SK-N-SH treated with all-trans-retinoic acid at 6 μM for 48 hours (cell line): ENCODE results near the gene DEPDC5.
"Not testable (repeated sequence)": the region's sequence is repeated elsewhere in the genome, so short reads cannot be mapped to it uniquely, and the experiment has no call there.

Experiments used
- ATAC-seq: fragments of 200-7000 bp; cut with Tn5 transposase; 3 replicates; pipeline ENCODE4 v1.9.1; 2020; ENCODE audit warnings: mild to moderate bottlenecking, moderate library complexity
- ARNTL ChIP-seq: fragments of 450-650 bp; formaldehyde crosslinking; IDR thresholded peaks from 2 replicates; pipeline ENCODE4 v1.5.0; 2020; ENCODE audit warnings: low read depth, mild to moderate bottlenecking, moderate library complexity, borderline replicate concordance
- BACH2 ChIP-seq: fragments of 250-450 bp; sonication (Bioruptor Pico); IDR thresholded peaks from 2 replicates; pipeline ENCODE4 v1.9.0; 2021; ENCODE audit warnings: mild to moderate bottlenecking, borderline replicate concordance
- CREB5 ChIP-seq: fragments of 250-450 bp; sonication (Bioruptor Pico); IDR thresholded peaks from 2 replicates; pipeline ENCODE4 v1.5.1; 2020; ENCODE audit warnings: low read depth, mild to moderate bottlenecking, moderate library complexity
- CSDC2 ChIP-seq: fragments of 250-450 bp; sonication (Bioruptor Pico); IDR thresholded peaks from 2 replicates; pipeline ENCODE4 v1.5.0; 2020; ENCODE audit warnings: mild to moderate bottlenecking, moderate library complexity
- CSRNP3 ChIP-seq: fragments of 250-450 bp; sonication (Bioruptor Pico); IDR thresholded peaks from 2 replicates; pipeline ENCODE4 v1.5.1; 2021; ENCODE audit warnings: mild to moderate bottlenecking, moderate library complexity
- ESRRG ChIP-seq: fragments of 250-450 bp; sonication (Bioruptor Pico); IDR thresholded peaks from 2 replicates; pipeline ENCODE4 v1.6.1; 2021; ENCODE audit warnings: mild to moderate bottlenecking
- GLIS3 ChIP-seq: fragments of 250-450 bp; sonication (Bioruptor Pico); IDR thresholded peaks from 2 replicates; pipeline ENCODE4 v1.5.0; 2020; ENCODE audit warnings: mild to moderate bottlenecking, moderate library complexity
- ISL1 ChIP-seq: fragments of 250-450 bp; sonication (Bioruptor Pico); IDR thresholded peaks from 2 replicates; pipeline ENCODE4 v2.1.2; 2022; ENCODE audit warnings: mild to moderate bottlenecking, moderate library complexity
- OSR1 ChIP-seq: fragments of 250-450 bp; sonication (Bioruptor Pico); IDR thresholded peaks from 2 replicates; pipeline ENCODE4 v1.8.0; 2022; ENCODE audit warnings: moderate library complexity, mild to moderate bottlenecking, inconsistent platforms
- PATZ1 ChIP-seq: fragments of 250-450 bp; sonication (Bioruptor Pico); IDR thresholded peaks from 2 replicates; pipeline ENCODE4 v1.8.0; 2020; ENCODE audit warnings: mild to moderate bottlenecking, moderate library complexity, borderline replicate concordance
- POU6F1 ChIP-seq: fragments of 250-450 bp; sonication (Bioruptor Pico); IDR thresholded peaks from 2 replicates; pipeline ENCODE4 v1.8.0; 2021; ENCODE audit warnings: low read depth, mild to moderate bottlenecking, moderate library complexity, borderline replicate concordance
- PPARA ChIP-seq: fragments of 250-450 bp; sonication (Bioruptor Pico); IDR thresholded peaks from 2 replicates; pipeline ENCODE4 v1.5.0; 2020; ENCODE audit warnings: mild to moderate bottlenecking, borderline replicate concordance
- RARB ChIP-seq: fragments of 250-450 bp; sonication (Bioruptor Pico); IDR thresholded peaks from 2 replicates; pipeline ENCODE4 v1.8.0; 2021; ENCODE audit warnings: mild to moderate bottlenecking, moderate library complexity
- SNAI2 ChIP-seq: fragments of 250-450 bp; sonication (Bioruptor Pico); IDR thresholded peaks from 2 replicates; pipeline ENCODE4 v1.5.0; 2020; ENCODE audit warnings: mild to moderate bottlenecking, moderate library complexity
- TCF4 ChIP-seq: fragments of 250-450 bp; sonication (Bioruptor Pico); IDR thresholded peaks from 2 replicates; pipeline ENCODE4 v1.8.0; 2021; ENCODE audit warnings: mild to moderate bottlenecking, moderate library complexity, borderline replicate concordance
- TOX ChIP-seq: fragments of 250-450 bp; sonication (Bioruptor Pico); IDR thresholded peaks from 2 replicates; pipeline ENCODE4 v1.8.0; 2021; ENCODE audit warnings: mild to moderate bottlenecking, moderate library complexity, borderline replicate concordance
- TSHZ2 ChIP-seq: fragments of 250-450 bp; sonication (Bioruptor Pico); IDR thresholded peaks from 2 replicates; pipeline ENCODE4 v1.5.0; 2020; ENCODE audit warnings: mild to moderate bottlenecking, moderate library complexity
- ZC3H10 ChIP-seq: fragments of 250-450 bp; sonication (Bioruptor Pico); IDR thresholded peaks from 2 replicates; pipeline ENCODE4 v1.5.1; 2021; ENCODE audit warnings: mild to moderate bottlenecking, moderate library complexity
- ZFP3 ChIP-seq: fragments of 250-450 bp; sonication (Bioruptor Pico); IDR thresholded peaks from 2 replicates; pipeline ENCODE4 v1.5.0; 2020; ENCODE audit warnings: mild to moderate bottlenecking, moderate library complexity
- ZFP30 ChIP-seq: fragments of 450-650 bp; formaldehyde crosslinking; IDR thresholded peaks from 2 replicates; pipeline ENCODE4 v1.5.0; 2022; ENCODE audit warnings: mild to moderate bottlenecking, moderate library complexity
- ZNF565 ChIP-seq: fragments of 450-650 bp; formaldehyde crosslinking; conservative IDR thresholded peaks from 2 replicates; pipeline ENCODE4 v1.5.0; 2020; ENCODE audit warnings: low read depth, mild to moderate bottlenecking, moderate library complexity
- ZNF70 ChIP-seq: fragments of 450-650 bp; formaldehyde crosslinking; IDR thresholded peaks from 2 replicates; pipeline ENCODE4 v1.5.0; 2020; ENCODE audit warnings: mild to moderate bottlenecking, moderate library complexity
- ZNF8 ChIP-seq: fragments of 450-650 bp; formaldehyde crosslinking; IDR thresholded peaks from 2 replicates; pipeline ENCODE4 v1.5.0; 2020; ENCODE audit warnings: mild to moderate bottlenecking, moderate library complexity

The DEPDC5 gene

GRCh38 chr22:31802575-31802974, 48.8 kb downstream of the DEPDC5 start:
- ATAC-seq = no peak
- TF ChIP-seq ISL1 (no peak), TSHZ2 (CRISPR knock-in tag) (no peak), TOX (CRISPR knock-in tag) (no peak), ESRRG (CRISPR knock-in tag) (no peak), TCF4 (CRISPR knock-in tag) (no peak), CREB5 (CRISPR knock-in tag) (no peak), BACH2 (CRISPR knock-in tag) (no peak), PATZ1 (CRISPR knock-in tag) (no peak), GLIS3 (CRISPR knock-in tag) (no peak), ZFP30 (CRISPR knock-in tag) (no peak), POU6F1 (CRISPR knock-in tag) (no peak), ZFP3 (CRISPR knock-in tag) (no peak), ZC3H10 (CRISPR knock-in tag) (no peak), OSR1 (no peak)

GRCh38 chr22:31806751-31807150, 52.9 kb downstream of the DEPDC5 start:
- no peak for ATAC-seq
- TF ChIP-seq ZFP30 (CRISPR knock-in tag) = no peak
- TF ChIP-seq TOX (CRISPR knock-in tag) = no peak
- no peak for TF ChIP-seq SNAI2 (CRISPR knock-in tag)

GRCh38 chr22:31812977-31813605, 59.3 kb downstream of the DEPDC5 start:
- ATAC-seq = no peak
- TF ChIP-seq ZFP3 (CRISPR knock-in tag) (no peak), OSR1 (no peak), ZNF70 (no peak), ZNF8 (CRISPR knock-in tag) (no peak), ZFP30 (CRISPR knock-in tag) (no peak), ISL1 (no peak), ESRRG (CRISPR knock-in tag) (no peak), SNAI2 (CRISPR knock-in tag) (no peak), TCF4 (CRISPR knock-in tag) (no peak), PPARA (CRISPR knock-in tag) (no peak), TOX (CRISPR knock-in tag) (no peak), ZNF565 (CRISPR knock-in tag) (no peak), RARB (CRISPR knock-in tag) (no peak), CSRNP3 (CRISPR knock-in tag) (no peak), POU6F1 (CRISPR knock-in tag) (no peak), ARNTL (CRISPR knock-in tag) (no peak), CSDC2 (CRISPR knock-in tag) (no peak), ZC3H10 (CRISPR knock-in tag) (no peak)

GRCh38 chr22:31813898-31814297, 60.1 kb downstream of the DEPDC5 start:
- ATAC-seq = not testable (repeated sequence)
